Lower leg skin (tissue), 3 donors: ENCODE data around the gene JAKMIP2.
"Not testable (repeated sequence)": the region's sequence is repeated elsewhere in the genome, so short reads cannot be mapped to it uniquely, and the experiment has no call there.

Experiments used
- POLR2A ChIP-seq, 2 donors: fragments of 450-650 bp; IDR thresholded peaks; one replicate each; pipeline ENCODE4 v1.6.1; 2016 to 2017; ENCODE audit warnings: antibody characterized with exemption in 2 of 2, mild to moderate bottlenecking in 1 of 2, moderate library complexity in 1 of 2
- TF ChIP-seq, protein P1 (sequence below), 3 donors: fragments of 450-650 bp; IDR thresholded peaks; one replicate each; pipeline ENCODE4 v1.5.1; 2016; ENCODE audit warnings: antibody characterized with exemption in 3 of 3, mild to moderate bottlenecking in 3 of 3, moderate library complexity in 2 of 3

DNA sequence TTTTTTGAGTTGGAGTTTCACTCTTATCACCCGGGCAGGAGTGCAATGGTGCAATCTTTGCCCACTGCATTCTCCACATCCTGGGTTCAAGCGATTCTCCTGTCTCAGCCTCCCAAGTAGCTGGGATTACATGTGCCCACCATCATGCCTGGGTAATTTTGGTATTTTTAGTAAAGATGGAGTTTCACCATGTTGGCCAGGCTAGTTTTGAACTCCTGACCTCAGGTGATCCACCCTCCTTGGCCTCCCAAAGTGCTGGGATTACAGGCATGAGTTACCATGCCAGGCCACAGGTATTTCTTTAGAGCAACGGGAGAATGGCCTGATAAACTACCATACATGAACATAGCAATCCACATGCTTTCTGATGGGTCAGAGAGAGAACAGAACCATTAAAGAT is 39.7 kb upstream of the JAKMIP2 start:
- not testable (repeated sequence) for TF ChIP-seq POLR2A (IDR thresholded peaks at IDR 0.05)
- TF ChIP-seq, protein P1, sequence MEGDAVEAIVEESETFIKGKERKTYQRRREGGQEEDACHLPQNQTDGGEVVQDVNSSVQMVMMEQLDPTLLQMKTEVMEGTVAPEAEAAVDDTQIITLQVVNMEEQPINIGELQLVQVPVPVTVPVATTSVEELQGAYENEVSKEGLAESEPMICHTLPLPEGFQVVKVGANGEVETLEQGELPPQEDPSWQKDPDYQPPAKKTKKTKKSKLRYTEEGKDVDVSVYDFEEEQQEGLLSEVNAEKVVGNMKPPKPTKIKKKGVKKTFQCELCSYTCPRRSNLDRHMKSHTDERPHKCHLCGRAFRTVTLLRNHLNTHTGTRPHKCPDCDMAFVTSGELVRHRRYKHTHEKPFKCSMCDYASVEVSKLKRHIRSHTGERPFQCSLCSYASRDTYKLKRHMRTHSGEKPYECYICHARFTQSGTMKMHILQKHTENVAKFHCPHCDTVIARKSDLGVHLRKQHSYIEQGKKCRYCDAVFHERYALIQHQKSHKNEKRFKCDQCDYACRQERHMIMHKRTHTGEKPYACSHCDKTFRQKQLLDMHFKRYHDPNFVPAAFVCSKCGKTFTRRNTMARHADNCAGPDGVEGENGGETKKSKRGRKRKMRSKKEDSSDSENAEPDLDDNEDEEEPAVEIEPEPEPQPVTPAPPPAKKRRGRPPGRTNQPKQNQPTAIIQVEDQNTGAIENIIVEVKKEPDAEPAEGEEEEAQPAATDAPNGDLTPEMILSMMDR (IDR thresholded peaks at IDR 0.05): not testable (repeated sequence)
